HEK293T (cell line): Measurements from ENCODE around the gene ZNF236.

Source experiments
- ARNT ChIP-seq: fragments of 450-650 bp; IDR thresholded peaks from 2 replicates; pipeline ENCODE4 v1.6.1; 2017; ENCODE audit warnings: mild to moderate bottlenecking
- BHLHE40 ChIP-seq: fragments of 450-650 bp; IDR thresholded peaks from 2 replicates; pipeline ENCODE4 v1.6.1; 2016; ENCODE audit warnings: mild to moderate bottlenecking, moderate library complexity, borderline replicate concordance
- CTBP1 ChIP-seq: fragments of 450-650 bp; IDR thresholded peaks from 2 replicates; pipeline ENCODE4 v1.6.1; 2016; ENCODE audit warnings: borderline replicate concordance
- FOXM1 ChIP-seq: fragments of 450-650 bp; IDR thresholded peaks from 2 replicates; pipeline ENCODE4 v1.6.1; 2017; ENCODE audit warnings: mild to moderate bottlenecking, borderline replicate concordance
- HDGF ChIP-seq: fragments of 450-650 bp; IDR thresholded peaks from 2 replicates; pipeline ENCODE4 v1.6.1; 2017; ENCODE audit warnings: antibody characterized with exemption, borderline replicate concordance
- NFRKB ChIP-seq: fragments of 450-650 bp; IDR thresholded peaks from 2 replicates; pipeline ENCODE4 v1.6.1; 2016; ENCODE audit warnings: mild to moderate bottlenecking, moderate library complexity
- SP1 ChIP-seq: fragments of 450-650 bp; IDR thresholded peaks from 2 replicates; pipeline ENCODE4 v1.6.1; 2017
- SUZ12 ChIP-seq: fragments of 450-650 bp; IDR thresholded peaks from 2 replicates; pipeline ENCODE4 v1.6.1; 2016; ENCODE audit warnings: mild to moderate bottlenecking
- TARDBP ChIP-seq: fragments of 450-650 bp; IDR thresholded peaks from 2 replicates; pipeline ENCODE4 v1.6.1; 2016
- ZNF384 ChIP-seq: fragments of 450-650 bp; IDR thresholded peaks from 2 replicates; pipeline ENCODE4 v1.6.1; 2016

DNA sequence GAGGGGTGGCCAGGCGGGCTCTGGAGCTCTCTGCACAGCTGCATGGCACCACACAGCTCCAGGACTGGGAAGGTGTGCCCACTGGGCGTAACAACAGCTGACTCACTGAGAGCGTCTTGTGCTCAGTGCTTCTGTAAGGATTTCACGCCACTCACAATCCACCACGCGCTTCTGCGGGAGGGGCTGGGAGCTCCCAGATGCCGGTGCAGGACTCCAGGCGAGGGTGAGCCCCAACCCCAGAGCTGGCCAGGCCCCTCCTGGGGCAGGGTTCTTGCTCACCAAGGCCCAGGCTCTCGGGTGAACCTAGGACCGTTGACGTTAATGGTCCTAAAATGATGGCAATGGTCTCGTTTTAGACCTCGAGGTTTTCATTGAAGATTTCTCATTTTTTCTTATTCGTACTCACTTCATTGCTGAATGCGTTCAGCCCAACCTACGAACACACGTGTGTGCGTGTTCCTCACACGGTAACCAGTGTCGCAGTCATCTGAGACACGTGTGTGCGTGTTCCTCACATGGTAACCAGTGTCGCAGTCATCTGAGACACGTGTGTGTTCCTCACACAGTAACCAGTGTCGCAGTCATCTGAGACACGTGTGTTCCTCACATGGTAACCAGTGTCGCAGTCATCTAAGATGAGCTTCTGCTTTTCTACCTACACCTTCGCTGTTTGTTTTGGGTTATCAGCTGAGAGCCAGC lies 38.4 kb upstream of the ZNF236 start:
- no peak for TF ChIP-seq FOXM1
- TF ChIP-seq CTBP1: no peak
- no peak for TF ChIP-seq ARNT
- no peak for TF ChIP-seq NFRKB
- TF ChIP-seq SUZ12: no peak
- TF ChIP-seq HDGF: no peak
- no peak for TF ChIP-seq SP1
- TF ChIP-seq TARDBP: no peak
- no peak for TF ChIP-seq BHLHE40
- TF ChIP-seq ZNF384: no peak
